Neural cell (in vitro differentiated cells): ENCODE results near the gene GMPS. TPM values are rescaled to one million over a fixed set of nuclear protein-coding genes. Genes with fewer than 3 reads are reported as not detected.

Source experiments
- H2AFZ ChIP-seq: fragments of 200-600, 300-800 bp; sonication (generic), shearing (Covaris generic); 2 replicates; pipeline ENCODE4 v1.6.0; 2014; ENCODE audit warnings: low read depth, mild to moderate bottlenecking, antibody characterized with exemption, low read length, moderate library complexity
- H3F3A ChIP-seq: fragments of 200-600 bp; shearing (Covaris generic); 2 replicates; pipeline ENCODE4 v1.6.1; 2016; ENCODE audit warnings: mild to moderate bottlenecking, moderate library complexity, mixed read lengths, antibody characterized with exemption, low read length; ENCODE audit not compliant: insufficient read depth, poor library complexity, severe bottlenecking
- H3K27ac ChIP-seq: fragments of 200-600, 300-800 bp; sonication (generic), shearing (Covaris generic); 2 replicates; pipeline ENCODE4 v1.5.1; 2014; ENCODE audit warnings: mild to moderate bottlenecking, low read length, moderate library complexity
- H3K27me3 ChIP-seq: fragments of 300-800, 200-600 bp; sonication (generic), shearing (Covaris generic); 2 replicates; pipeline ENCODE4 v1.6.0; 2014; ENCODE audit warnings: mild to moderate bottlenecking, low read depth, low read length, moderate library complexity; ENCODE audit not compliant: insufficient read depth
- H3K36me3 ChIP-seq: fragments of 300-800, 200-600 bp; sonication (generic), shearing (Covaris generic); 2 replicates; pipeline ENCODE4 v1.5.1; 2014; ENCODE audit warnings: mild to moderate bottlenecking, antibody characterized with exemption, low read length, moderate library complexity; ENCODE audit not compliant: insufficient read depth
- H3K4me2 ChIP-seq: fragments of 300-800, 200-600 bp; sonication (generic), shearing (Covaris generic); 2 replicates; pipeline ENCODE4 v1.6.0; 2014; ENCODE audit warnings: mild to moderate bottlenecking, low read length
- H3K4me3 ChIP-seq: fragments of 300-800, 200-600 bp; sonication (generic), shearing (Covaris generic); 2 replicates; pipeline ENCODE4 v1.5.1; 2014; ENCODE audit warnings: mild to moderate bottlenecking, low read length, moderate library complexity
- H3K79me2 ChIP-seq: fragments of 200-600 bp; shearing (Covaris generic); replicated peaks from 2 replicates; pipeline ENCODE4 v1.6.0; 2014; ENCODE audit warnings: mild to moderate bottlenecking, low read length, moderate library complexity; ENCODE audit not compliant: insufficient read depth
- H3K9ac ChIP-seq: fragments of 300-800, 200-600 bp; sonication (generic), shearing (Covaris generic); 2 replicates; pipeline ENCODE4 v1.6.1; 2016; ENCODE audit warnings: mild to moderate bottlenecking, low read length, mixed read lengths
- H3K9me2 ChIP-seq: fragments of 200-600 bp; shearing (Covaris generic); 2 replicates; pipeline ENCODE4 v1.6.1; 2016; ENCODE audit warnings: mild to moderate bottlenecking, low read length, mixed read lengths; ENCODE audit not compliant: insufficient read depth
- H3K9me3 ChIP-seq: fragments of 200-600, 300-800 bp; sonication (generic), shearing (Covaris generic); 2 replicates; pipeline ENCODE4 v1.6.1; 2016; ENCODE audit warnings: mild to moderate bottlenecking, mixed run types, low read length, moderate library complexity, mixed read lengths
- H4K20me1 ChIP-seq: fragments of 200-600 bp; shearing (Covaris generic); 2 replicates; pipeline ENCODE4 v1.6.1; 2016; ENCODE audit warnings: mild to moderate bottlenecking, mixed run types; ENCODE audit not compliant: insufficient read depth
- EP300 ChIP-seq: fragments of 450-650 bp; conservative IDR thresholded peaks from 2 replicates; pipeline ENCODE4 v1.6.1; 2014; ENCODE audit warnings: antibody characterized with exemption, mild to moderate bottlenecking, moderate library complexity; ENCODE audit not compliant: poor library complexity, severe bottlenecking
- EZH2 ChIP-seq: fragments of 200-600, 300-800 bp; shearing (Covaris generic), sonication (generic); IDR thresholded peaks from 2 replicates; pipeline ENCODE4 v1.6.1; 2014; ENCODE audit warnings: antibody characterized with exemption, low read length, borderline replicate concordance, mild to moderate bottlenecking; ENCODE audit not compliant: insufficient read depth, poor library complexity, severe bottlenecking
- MXI1 ChIP-seq: fragments of 450-650 bp; conservative IDR thresholded peaks from 2 replicates; pipeline ENCODE4 v1.6.1; 2014; ENCODE audit warnings: antibody characterized with exemption, mild to moderate bottlenecking; ENCODE audit not compliant: poor library complexity, severe bottlenecking
- POLR2AphosphoS5 ChIP-seq: IDR thresholded peaks from 2 replicates; pipeline ENCODE4 v1.6.1; 2012
- RAD21 ChIP-seq: fragments of 450-650 bp; conservative IDR thresholded peaks from 2 replicates; pipeline ENCODE4 v1.6.1; 2014; ENCODE audit warnings: antibody characterized with exemption, mild to moderate bottlenecking, moderate library complexity
- SMC3 ChIP-seq: fragments of 450-650 bp; conservative IDR thresholded peaks from 2 replicates; pipeline ENCODE4 v1.6.1; 2014; ENCODE audit warnings: antibody characterized with exemption, mild to moderate bottlenecking, moderate library complexity; ENCODE audit not compliant: poor library complexity
- TAF1 ChIP-seq: IDR thresholded peaks from 2 replicates; pipeline ENCODE4 v1.6.1; 2012; ENCODE audit warnings: low read depth
- polyA plus RNA-seq: library from polyadenylated mRNA; depleted of rRNA; stranded (reverse); fragments of >200 nt; gene quantifications from 2 replicates; pipeline ENCODE4 v1.2.3, GENCODE V29; 2014
- TF ChIP-seq, protein P1 (sequence below): fragments of 450-650 bp; IDR thresholded peaks from 2 replicates; pipeline ENCODE4 v1.5.1; 2014; ENCODE audit warnings: antibody characterized with exemption, mild to moderate bottlenecking, moderate library complexity; ENCODE audit not compliant: poor library complexity, severe bottlenecking
- TF ChIP-seq, protein P2 (sequence below): IDR thresholded peaks from 2 replicates; pipeline ENCODE4 v1.6.1; 2012; ENCODE audit warnings: borderline replicate concordance

GMPS gene
- polyA plus RNA-seq, 1 donor from 2014 or later, result 23.7 TPM

DNA sequence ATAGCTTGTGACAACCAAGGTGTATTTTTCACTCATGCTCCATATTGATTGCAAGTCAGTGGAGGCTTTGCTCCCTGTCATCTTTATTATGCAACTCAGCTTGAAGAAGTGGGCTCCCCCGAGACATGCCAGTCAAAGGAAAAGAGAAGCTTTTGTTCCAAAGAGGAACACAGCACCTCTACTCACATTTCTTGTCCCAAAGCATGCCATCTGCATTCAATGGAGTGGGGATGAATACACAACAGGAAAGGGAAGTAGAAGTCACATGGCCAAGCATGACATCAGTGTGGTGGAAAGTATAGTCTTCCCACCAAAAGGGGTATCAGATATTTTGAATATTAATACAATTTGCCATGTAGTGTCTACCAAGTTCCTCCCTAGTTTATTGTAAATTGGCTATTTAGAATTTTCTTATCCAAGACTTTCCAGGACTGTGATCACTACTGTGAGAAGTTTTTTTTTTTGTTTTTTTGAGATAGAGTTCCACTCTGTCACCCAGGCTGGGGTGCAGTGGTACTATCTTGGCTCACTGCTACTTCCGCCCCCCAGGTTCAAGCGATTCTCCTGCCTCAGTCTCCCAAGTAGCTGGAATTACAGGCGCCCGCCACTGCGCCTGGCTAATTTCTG is 114.5 kb downstream of the GMPS start:
- no peak overlapping the region for H3K9ac ChIP-seq
- no peaks in the 10 kb centered on the region for H3K9me2 ChIP-seq
- H3K79me2 ChIP-seq, result no peaks in the 10 kb centered on the region
- H3K27ac ChIP-seq, result no peak overlapping the region
- no peak for TF ChIP-seq POLR2AphosphoS5
- TF ChIP-seq SMC3, result no peak
- TF ChIP-seq EZH2, result no peak
- TF ChIP-seq RAD21, result no peak
- no peak for TF ChIP-seq EP300
- TF ChIP-seq MXI1, result no peak
- TF ChIP-seq, protein P1, sequence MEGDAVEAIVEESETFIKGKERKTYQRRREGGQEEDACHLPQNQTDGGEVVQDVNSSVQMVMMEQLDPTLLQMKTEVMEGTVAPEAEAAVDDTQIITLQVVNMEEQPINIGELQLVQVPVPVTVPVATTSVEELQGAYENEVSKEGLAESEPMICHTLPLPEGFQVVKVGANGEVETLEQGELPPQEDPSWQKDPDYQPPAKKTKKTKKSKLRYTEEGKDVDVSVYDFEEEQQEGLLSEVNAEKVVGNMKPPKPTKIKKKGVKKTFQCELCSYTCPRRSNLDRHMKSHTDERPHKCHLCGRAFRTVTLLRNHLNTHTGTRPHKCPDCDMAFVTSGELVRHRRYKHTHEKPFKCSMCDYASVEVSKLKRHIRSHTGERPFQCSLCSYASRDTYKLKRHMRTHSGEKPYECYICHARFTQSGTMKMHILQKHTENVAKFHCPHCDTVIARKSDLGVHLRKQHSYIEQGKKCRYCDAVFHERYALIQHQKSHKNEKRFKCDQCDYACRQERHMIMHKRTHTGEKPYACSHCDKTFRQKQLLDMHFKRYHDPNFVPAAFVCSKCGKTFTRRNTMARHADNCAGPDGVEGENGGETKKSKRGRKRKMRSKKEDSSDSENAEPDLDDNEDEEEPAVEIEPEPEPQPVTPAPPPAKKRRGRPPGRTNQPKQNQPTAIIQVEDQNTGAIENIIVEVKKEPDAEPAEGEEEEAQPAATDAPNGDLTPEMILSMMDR, result no peak
- TF ChIP-seq, protein P2, sequence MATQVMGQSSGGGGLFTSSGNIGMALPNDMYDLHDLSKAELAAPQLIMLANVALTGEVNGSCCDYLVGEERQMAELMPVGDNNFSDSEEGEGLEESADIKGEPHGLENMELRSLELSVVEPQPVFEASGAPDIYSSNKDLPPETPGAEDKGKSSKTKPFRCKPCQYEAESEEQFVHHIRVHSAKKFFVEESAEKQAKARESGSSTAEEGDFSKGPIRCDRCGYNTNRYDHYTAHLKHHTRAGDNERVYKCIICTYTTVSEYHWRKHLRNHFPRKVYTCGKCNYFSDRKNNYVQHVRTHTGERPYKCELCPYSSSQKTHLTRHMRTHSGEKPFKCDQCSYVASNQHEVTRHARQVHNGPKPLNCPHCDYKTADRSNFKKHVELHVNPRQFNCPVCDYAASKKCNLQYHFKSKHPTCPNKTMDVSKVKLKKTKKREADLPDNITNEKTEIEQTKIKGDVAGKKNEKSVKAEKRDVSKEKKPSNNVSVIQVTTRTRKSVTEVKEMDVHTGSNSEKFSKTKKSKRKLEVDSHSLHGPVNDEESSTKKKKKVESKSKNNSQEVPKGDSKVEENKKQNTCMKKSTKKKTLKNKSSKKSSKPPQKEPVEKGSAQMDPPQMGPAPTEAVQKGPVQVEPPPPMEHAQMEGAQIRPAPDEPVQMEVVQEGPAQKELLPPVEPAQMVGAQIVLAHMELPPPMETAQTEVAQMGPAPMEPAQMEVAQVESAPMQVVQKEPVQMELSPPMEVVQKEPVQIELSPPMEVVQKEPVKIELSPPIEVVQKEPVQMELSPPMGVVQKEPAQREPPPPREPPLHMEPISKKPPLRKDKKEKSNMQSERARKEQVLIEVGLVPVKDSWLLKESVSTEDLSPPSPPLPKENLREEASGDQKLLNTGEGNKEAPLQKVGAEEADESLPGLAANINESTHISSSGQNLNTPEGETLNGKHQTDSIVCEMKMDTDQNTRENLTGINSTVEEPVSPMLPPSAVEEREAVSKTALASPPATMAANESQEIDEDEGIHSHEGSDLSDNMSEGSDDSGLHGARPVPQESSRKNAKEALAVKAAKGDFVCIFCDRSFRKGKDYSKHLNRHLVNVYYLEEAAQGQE, result no peak
- TF ChIP-seq TAF1, result no peak
- no peaks in the 10 kb centered on the region for H3K36me3 ChIP-seq
- H2AFZ ChIP-seq, result no peak overlapping the region
- no peaks in the 10 kb centered on the region for H3K27me3 ChIP-seq
- no peak overlapping the region for H3K4me3 ChIP-seq
- H4K20me1 ChIP-seq, result no peaks in the 10 kb centered on the region
- no peaks in the 10 kb centered on the region for H3K9me3 ChIP-seq
- no peaks in the 10 kb centered on the region for H3F3A ChIP-seq
- no peak overlapping the region for H3K4me2 ChIP-seq

DNA sequence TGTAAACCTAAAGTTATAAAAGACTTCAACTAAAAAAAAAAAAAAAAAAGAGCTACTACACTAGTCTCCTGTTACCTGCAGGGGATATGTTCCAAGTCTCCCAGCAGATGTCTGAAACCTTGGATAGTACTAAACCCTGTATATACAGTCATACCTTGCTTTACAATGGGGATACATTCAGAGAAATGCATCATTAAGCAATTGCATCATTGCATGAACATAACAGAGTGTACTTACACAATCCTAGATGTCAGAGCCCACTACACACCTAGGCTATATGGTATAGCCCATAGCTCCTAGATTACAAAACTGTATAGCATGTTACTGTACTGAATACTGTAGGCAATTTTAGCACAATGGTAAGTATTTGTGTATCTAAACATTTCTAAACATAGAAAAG is 119.1 kb downstream of the GMPS start:
- H3K27me3 ChIP-seq, result no peaks in the 10 kb centered on the region

More for the DNA sequence above, 119.1 kb downstream of the GMPS start:
- TF ChIP-seq POLR2AphosphoS5, result no peak
- TF ChIP-seq MXI1, result no peak
- TF ChIP-seq EZH2, result no peak
- TF ChIP-seq TAF1, result no peak
- TF ChIP-seq EP300, result no peak
- TF ChIP-seq SMC3, result no peak
- no peaks in the 10 kb centered on the region for H3K79me2 ChIP-seq
- no peak overlapping the region for H3K4me2 ChIP-seq
- no peaks in the 10 kb centered on the region for H3K36me3 ChIP-seq
- no peaks in the 10 kb centered on the region for H3K9me2 ChIP-seq
- no peak overlapping the region for H3K9ac ChIP-seq
- H3K9me3 ChIP-seq, result no peaks in the 10 kb centered on the region
- H3K4me3 ChIP-seq, result no peak overlapping the region
- H2AFZ ChIP-seq, result no peak overlapping the region
- no peaks in the 10 kb centered on the region for H4K20me1 ChIP-seq
- no peaks in the 10 kb centered on the region for H3F3A ChIP-seq
- no peak overlapping the region for H3K27ac ChIP-seq
